Common myeloid progenitor, CD34-positive (primary cell): ENCODE data around the gene TTC34.
"Not testable (repeated sequence)": the region's sequence is repeated elsewhere in the genome, so short reads cannot be mapped to it uniquely, and the experiment has no call there.

ENCODE experiments used
- CTCF ChIA-PET: fragments of 350-600 bp; sonication (Branson Sonifier 250); formaldehyde crosslinking; loops from one replicate; lab custom pipeline; 2021; ENCODE audit warnings: antibody characterized with exemption; lab: Charles Lee
- POLR2A ChIA-PET: fragments of 350-600 bp; sonication (Branson Sonifier 250); formaldehyde crosslinking; loops from one replicate; lab custom pipeline; 2021; ENCODE audit warnings: antibody characterized with exemption; lab: Charles Lee
- DNase-seq, 3 donors: peaks; one replicate each; pipeline versions ENCODE4 v3.0.0 to v3.0.0-alpha.2; 2013
- H3K27ac ChIP-seq, 2 experiments: 1 replicate in 1 of 2; 2 replicates in 1 of 2; pipeline ENCODE4 v1.7.0; 2013; ENCODE audit warnings: inconsistent platforms in 2 of 2, low read length in 2 of 2, mild to moderate bottlenecking in 2 of 2, low read depth in 1 of 2, moderate library complexity in 1 of 2; ENCODE audit not compliant: severe bottlenecking in 2 of 2, insufficient read depth in 1 of 2, poor library complexity in 1 of 2
- H3K27me3 ChIP-seq, 5 experiments: replicated peaks in 2 of 5; 1 replicate in 3 of 5; 2 replicates in 2 of 5; pipeline versions ENCODE4 v1.6.1 to v1.7.0; 2013; ENCODE audit warnings: low read length in 4 of 5, mild to moderate bottlenecking in 2 of 5, moderate library complexity in 2 of 5, inconsistent platforms in 1 of 5; ENCODE audit not compliant: insufficient read depth in 5 of 5, control insufficient read depth in 4 of 5
- H3K36me3 ChIP-seq, 4 experiments: 1 replicate in 2 of 4; 2 replicates in 2 of 4; pipeline versions ENCODE4 v1.6.1 to v1.7.0; 2013; ENCODE audit warnings: low read length in 3 of 4, control low read depth in 1 of 4, mild to moderate bottlenecking in 1 of 4; ENCODE audit not compliant: control insufficient read depth in 4 of 4, insufficient read depth in 4 of 4
- H3K4me1 ChIP-seq, 4 experiments: 1 replicate in 3 of 4; 2 replicates in 1 of 4; pipeline versions ENCODE4 v1.6.1 to v1.7.1; 2013; ENCODE audit warnings: low read length in 3 of 4, mild to moderate bottlenecking in 3 of 4, control low read depth in 1 of 4, inconsistent platforms in 1 of 4, moderate library complexity in 1 of 4; ENCODE audit not compliant: control insufficient read depth in 4 of 4, insufficient read depth in 4 of 4; ENCODE audit errors: control extremely low read depth in 1 of 4
- H3K4me3 ChIP-seq, 7 experiments: 1 replicate in 4 of 7; 2 replicates in 3 of 7; pipeline versions ENCODE4 v1.5.1 to v1.7.0; 2013; ENCODE audit warnings: mild to moderate bottlenecking in 7 of 7, low read length in 6 of 7, moderate library complexity in 6 of 7, inconsistent platforms in 2 of 7, low read depth in 2 of 7, control low read depth in 1 of 7; ENCODE audit not compliant: insufficient read depth in 4 of 7, control insufficient read depth in 1 of 7; ENCODE audit errors: extremely low read depth in 1 of 7
- H3K9me3 ChIP-seq, 5 experiments: 1 replicate in 4 of 5; 2 replicates in 1 of 5; pipeline versions ENCODE4 v1.6.1 to v1.7.1; 2013; ENCODE audit warnings: low read length in 4 of 5, mild to moderate bottlenecking in 2 of 5, inconsistent platforms in 1 of 5, low read depth in 1 of 5, moderate library complexity in 1 of 5; ENCODE audit not compliant: control insufficient read depth in 4 of 5, insufficient read depth in 2 of 5; ENCODE audit errors: control extremely low read depth in 1 of 5
- WGBS: methylation state at CpG from one replicate; pipeline ENCODE4 v1.1.5; 2013; ENCODE audit not compliant: insufficient coverage; 5-methylcytosine and 5-hydroxymethylcytosine counted together

Gene TTC34

GRCh38 chr1:2757519-2757918, 44.0 kb downstream of the TTC34 start:
- CTCF ChIA-PET, H3K27me3 ChIP-seq, H3K9me3 ChIP-seq, H3K36me3 ChIP-seq, H3K4me3 ChIP-seq, H3K4me1 ChIP-seq, H3K27ac ChIP-seq, DNase-seq, POLR2A ChIA-PET: not testable (repeated sequence)
- WGBS, result no CpG with 5 or more reads among the region's 13 CpGs

GRCh38 chr1:2755426-2755825, 46.1 kb downstream of the TTC34 start:
- no CpG with 5 or more reads among the region's 14 CpGs for WGBS
- H3K27ac ChIP-seq, H3K4me3 ChIP-seq, POLR2A ChIA-PET, H3K36me3 ChIP-seq, H3K27me3 ChIP-seq, H3K9me3 ChIP-seq, DNase-seq, CTCF ChIA-PET, H3K4me1 ChIP-seq: not testable (repeated sequence)

- WGBS, result no CpG with 5 or more reads among the region's 10 CpGs
- H3K4me1 ChIP-seq, H3K4me3 ChIP-seq, CTCF ChIA-PET, H3K27ac ChIP-seq, H3K27me3 ChIP-seq, POLR2A ChIA-PET, DNase-seq, H3K9me3 ChIP-seq, H3K36me3 ChIP-seq: not testable (repeated sequence)
These were observed 46.9 kb downstream of the TTC34 start for GRCh38 chr1:2754597-2754996.

- no CpG with 5 or more reads among the region's 8 CpGs for WGBS
- DNase-seq, H3K9me3 ChIP-seq, H3K27me3 ChIP-seq, POLR2A ChIA-PET, CTCF ChIA-PET, H3K4me1 ChIP-seq, H3K36me3 ChIP-seq, H3K4me3 ChIP-seq, H3K27ac ChIP-seq: not testable (repeated sequence)
These were observed 49.0 kb downstream of the TTC34 start for GRCh38 chr1:2752503-2752902.

- POLR2A ChIA-PET, H3K27me3 ChIP-seq, H3K4me1 ChIP-seq, CTCF ChIA-PET, DNase-seq, H3K9me3 ChIP-seq, H3K27ac ChIP-seq, H3K36me3 ChIP-seq, H3K4me3 ChIP-seq: not testable (repeated sequence)
- no CpG with 5 or more reads among the region's 13 CpGs for WGBS
These were observed 49.6 kb downstream of the TTC34 start for GRCh38 chr1:2751866-2752265.

- H3K4me1 ChIP-seq, H3K36me3 ChIP-seq, DNase-seq, H3K4me3 ChIP-seq, H3K27me3 ChIP-seq, H3K27ac ChIP-seq, H3K9me3 ChIP-seq, CTCF ChIA-PET, POLR2A ChIA-PET: not testable (repeated sequence)
- no CpG with 5 or more reads among the region's 27 CpGs for WGBS
These were observed 50.4 kb downstream of the TTC34 start for GRCh38 chr1:2750766-2751730.

- POLR2A ChIA-PET, H3K4me1 ChIP-seq, CTCF ChIA-PET, H3K4me3 ChIP-seq, DNase-seq, H3K36me3 ChIP-seq, H3K9me3 ChIP-seq, H3K27me3 ChIP-seq, H3K27ac ChIP-seq: not testable (repeated sequence)
- WGBS, result no CpG with 5 or more reads among the region's 14 CpGs
These were observed 51.3 kb downstream of the TTC34 start for GRCh38 chr1:2750041-2750680.
